HUES6 (cell line): ENCODE results near the gene ZNF639.
A peak's percentile ranks its signal among the peaks of the same experiment; 100 is the strongest.
"Not testable (repeated sequence)": the region's sequence is repeated elsewhere in the genome, so short reads cannot be mapped to it uniquely, and the experiment has no call there.

Experiments used
- H3K27ac ChIP-seq: 2 replicates; pipeline ENCODE4 v1.7.0; 2013; ENCODE audit warnings: low read depth, mild to moderate bottlenecking, low read length, inconsistent platforms
- H3K27me3 ChIP-seq: 2 replicates; pipeline ENCODE4 v1.6.1; 2013; ENCODE audit warnings: low read length; ENCODE audit not compliant: control insufficient read depth, insufficient read depth
- H3K36me3 ChIP-seq: 2 replicates; pipeline ENCODE4 v1.6.1; 2013; ENCODE audit warnings: low read length; ENCODE audit not compliant: control insufficient read depth, insufficient read depth
- H3K4me1 ChIP-seq: 2 replicates; pipeline ENCODE4 v1.6.1; 2013; ENCODE audit warnings: low read length; ENCODE audit not compliant: control insufficient read depth, insufficient read depth
- H3K4me3 ChIP-seq: 2 replicates; pipeline ENCODE4 v1.5.1; 2013; ENCODE audit warnings: low read depth, low read length
- H3K9ac ChIP-seq: one replicate; pipeline ENCODE4 v1.6.1; 2013; ENCODE audit warnings: mild to moderate bottlenecking, low read length
- H3K9me3 ChIP-seq: 2 replicates; pipeline ENCODE4 v1.6.1; 2013; ENCODE audit warnings: low read depth, low read length; ENCODE audit not compliant: control insufficient read depth, insufficient read depth

The ZNF639 gene, protein sequence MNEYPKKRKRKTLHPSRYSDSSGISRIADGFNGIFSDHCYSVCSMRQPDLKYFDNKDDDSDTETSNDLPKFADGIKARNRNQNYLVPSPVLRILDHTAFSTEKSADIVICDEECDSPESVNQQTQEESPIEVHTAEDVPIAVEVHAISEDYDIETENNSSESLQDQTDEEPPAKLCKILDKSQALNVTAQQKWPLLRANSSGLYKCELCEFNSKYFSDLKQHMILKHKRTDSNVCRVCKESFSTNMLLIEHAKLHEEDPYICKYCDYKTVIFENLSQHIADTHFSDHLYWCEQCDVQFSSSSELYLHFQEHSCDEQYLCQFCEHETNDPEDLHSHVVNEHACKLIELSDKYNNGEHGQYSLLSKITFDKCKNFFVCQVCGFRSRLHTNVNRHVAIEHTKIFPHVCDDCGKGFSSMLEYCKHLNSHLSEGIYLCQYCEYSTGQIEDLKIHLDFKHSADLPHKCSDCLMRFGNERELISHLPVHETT

DNA sequence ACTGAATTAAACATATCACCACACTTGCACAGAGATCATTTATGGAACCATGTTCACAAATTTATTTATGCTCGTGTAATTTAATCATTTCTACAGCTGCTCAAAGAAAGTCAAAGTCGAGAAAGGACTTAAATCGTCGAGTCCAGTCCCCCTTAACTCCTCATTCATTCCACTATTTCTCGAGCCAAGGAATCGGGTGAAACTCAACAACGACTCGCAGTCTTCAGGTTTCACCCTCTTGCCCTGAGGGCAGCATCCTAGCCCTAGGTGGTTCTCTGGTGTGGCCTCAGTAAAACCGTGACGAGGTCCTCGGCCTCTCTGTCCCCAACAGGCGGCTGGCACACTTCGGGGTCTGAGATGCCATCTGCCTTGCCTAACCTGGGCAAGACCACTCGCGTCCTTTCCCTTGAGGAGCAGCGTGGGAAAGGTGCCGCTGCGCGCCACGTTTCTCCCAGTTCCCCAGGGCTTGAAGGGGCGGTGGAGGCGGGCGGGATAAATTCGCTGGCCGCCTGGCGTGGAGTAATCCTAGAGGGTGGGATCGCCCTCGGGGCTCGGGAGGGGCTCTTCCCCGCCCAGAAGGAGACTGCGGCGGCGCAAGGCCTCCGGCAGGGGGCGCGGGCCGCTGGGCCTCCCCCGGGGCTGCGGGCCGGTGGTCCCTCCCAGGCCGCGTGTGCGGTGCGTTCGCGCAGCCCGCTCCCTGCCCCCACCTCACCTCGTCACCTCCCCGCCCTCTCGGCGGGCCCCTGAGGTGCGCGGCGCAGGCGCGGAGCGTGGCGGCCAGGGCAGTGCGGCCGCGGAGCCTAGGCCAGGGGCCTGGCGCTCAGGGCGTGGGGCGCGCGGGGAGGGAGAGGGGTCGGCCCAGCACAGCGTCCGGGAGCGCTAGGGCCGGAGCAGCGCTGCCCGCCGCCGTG, at the start of gene ZNF639:
ZNF639 (plus strand) TSS at position 746 of the 911 bp plus-strand sequence. CDS start 5,263 bp downstream, outside the sequence.
- peaks cover 14% of the 10 kb centered on the region; the same call in 1 of the 2 replicates for H3K4me1 ChIP-seq
- H3K4me3 ChIP-seq: peak within 1 kb of the TSS; percentile 69

DNA sequence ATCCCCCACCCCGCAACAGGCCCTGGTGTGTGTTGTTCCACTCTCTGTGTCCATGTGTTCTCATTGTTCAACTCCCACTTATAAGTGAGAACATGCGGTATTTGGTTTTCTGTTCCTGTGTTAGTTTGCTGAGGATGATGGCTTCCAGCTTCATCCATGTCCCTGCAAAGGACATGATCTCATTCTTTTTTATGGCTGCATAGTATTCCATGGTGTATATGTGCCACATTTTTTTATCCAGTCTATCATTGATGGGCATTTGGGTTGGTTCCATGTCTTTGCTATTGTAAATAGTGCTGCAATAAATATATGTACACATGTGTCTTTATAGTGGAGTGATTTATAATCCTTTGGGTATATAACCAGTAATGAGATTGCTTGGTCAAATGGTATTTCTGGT, 48.4 kb upstream of the ZNF639 start:
- not testable (repeated sequence) for H3K27ac ChIP-seq, H3K9me3 ChIP-seq, H3K4me3 ChIP-seq, H3K36me3 ChIP-seq, H3K4me1 ChIP-seq, H3K9ac ChIP-seq, H3K27me3 ChIP-seq

More for the DNA sequence above, at the start of gene ZNF639:
- H3K9me3 ChIP-seq: no peaks in the 10 kb centered on the region
- H3K36me3 ChIP-seq: peaks cover 10% of the 10 kb centered on the region
- H3K9ac ChIP-seq: peak within 1 kb of the TSS; percentile 94
- no peaks in the 10 kb centered on the region for H3K27me3 ChIP-seq
- peak within 1 kb of the TSS; percentile 93 for H3K27ac ChIP-seq

DNA sequence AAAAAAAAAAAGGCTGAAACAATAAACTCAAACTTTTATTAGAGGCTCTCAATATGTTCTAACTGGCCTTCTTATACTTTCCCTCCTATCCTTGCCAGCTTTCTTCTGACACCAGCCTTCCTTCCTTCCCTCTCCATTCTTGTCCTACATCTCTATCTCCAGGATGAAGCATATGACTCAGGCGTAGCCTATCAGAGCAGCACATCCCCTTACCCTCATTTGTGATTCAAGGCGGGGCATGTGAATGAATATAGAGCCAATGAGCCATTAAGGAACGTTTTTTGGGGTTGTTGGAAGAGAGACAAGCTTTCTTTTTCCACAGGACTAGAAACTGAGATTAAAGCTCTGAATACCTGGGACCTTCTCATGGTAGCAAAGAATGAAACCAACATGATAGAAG, 46.8 kb upstream of the ZNF639 start:
- Histone ChIP-seq H3K4me1 (no peaks in the 10 kb centered on the region; the same call in 1 of the 2 replicates), H3K4me3 (no peak overlapping the region), H3K27ac (no peak overlapping the region), H3K36me3 (no peaks in the 10 kb centered on the region), H3K9me3 (no peaks in the 10 kb centered on the region), H3K9ac (no peak overlapping the region), H3K27me3 (no peaks in the 10 kb centered on the region)

DNA sequence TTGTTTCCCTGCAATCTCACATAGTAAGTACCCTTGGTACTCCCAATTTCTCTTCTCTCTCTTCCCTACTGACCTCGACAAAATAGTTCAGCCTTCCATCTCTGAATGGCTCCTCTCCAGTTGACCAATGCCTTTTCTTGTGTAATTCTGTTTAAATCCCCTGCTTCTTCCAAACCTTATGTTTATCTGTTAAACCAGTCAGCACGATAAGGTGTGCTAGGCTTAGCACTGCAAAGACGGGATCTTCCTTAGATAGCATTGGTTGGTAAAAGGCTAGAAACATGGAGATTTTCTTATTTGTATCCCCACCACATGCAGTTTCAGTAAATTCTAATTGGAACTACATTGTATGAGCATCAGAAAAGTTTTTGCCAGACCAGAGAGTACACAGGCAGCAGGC, 46.1 kb upstream of the ZNF639 start:
- H3K36me3 ChIP-seq: no peaks in the 10 kb centered on the region

DNA sequence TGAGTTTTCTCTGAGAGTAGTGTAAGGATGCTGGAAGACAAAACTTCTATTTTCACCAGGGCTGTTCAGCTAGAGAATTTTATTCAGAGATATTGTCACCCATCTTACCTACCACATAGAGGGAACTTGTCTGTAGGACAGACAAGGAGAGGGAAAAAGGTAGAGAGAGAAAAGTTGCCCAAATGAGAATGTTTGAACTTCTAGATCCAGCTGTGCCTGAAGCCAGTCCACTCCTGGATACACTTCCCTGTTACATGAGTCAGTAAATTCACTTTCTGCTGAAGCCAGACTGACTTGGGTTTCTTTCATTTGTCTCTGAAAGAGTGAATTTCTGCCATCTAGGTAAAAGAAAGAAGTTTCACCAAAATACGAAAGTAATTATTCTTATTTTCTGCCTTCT, 44.7 kb upstream of the ZNF639 start:
- Histone ChIP-seq H3K4me1 (no peaks in the 10 kb centered on the region; the same call in 1 of the 2 replicates), H3K36me3 (no peaks in the 10 kb centered on the region), H3K9me3 (no peaks in the 10 kb centered on the region), H3K27me3 (no peaks in the 10 kb centered on the region), H3K9ac (no peak overlapping the region), H3K27ac (no peak overlapping the region), H3K4me3 (no peak overlapping the region)

More for the DNA sequence above, 46.1 kb upstream of the ZNF639 start:
- Histone ChIP-seq H3K4me3 (no peak overlapping the region), H3K27ac (no peak overlapping the region), H3K4me1 (no peaks in the 10 kb centered on the region; the same call in 1 of the 2 replicates), H3K27me3 (no peaks in the 10 kb centered on the region), H3K9me3 (no peaks in the 10 kb centered on the region), H3K9ac (no peak overlapping the region)

DNA sequence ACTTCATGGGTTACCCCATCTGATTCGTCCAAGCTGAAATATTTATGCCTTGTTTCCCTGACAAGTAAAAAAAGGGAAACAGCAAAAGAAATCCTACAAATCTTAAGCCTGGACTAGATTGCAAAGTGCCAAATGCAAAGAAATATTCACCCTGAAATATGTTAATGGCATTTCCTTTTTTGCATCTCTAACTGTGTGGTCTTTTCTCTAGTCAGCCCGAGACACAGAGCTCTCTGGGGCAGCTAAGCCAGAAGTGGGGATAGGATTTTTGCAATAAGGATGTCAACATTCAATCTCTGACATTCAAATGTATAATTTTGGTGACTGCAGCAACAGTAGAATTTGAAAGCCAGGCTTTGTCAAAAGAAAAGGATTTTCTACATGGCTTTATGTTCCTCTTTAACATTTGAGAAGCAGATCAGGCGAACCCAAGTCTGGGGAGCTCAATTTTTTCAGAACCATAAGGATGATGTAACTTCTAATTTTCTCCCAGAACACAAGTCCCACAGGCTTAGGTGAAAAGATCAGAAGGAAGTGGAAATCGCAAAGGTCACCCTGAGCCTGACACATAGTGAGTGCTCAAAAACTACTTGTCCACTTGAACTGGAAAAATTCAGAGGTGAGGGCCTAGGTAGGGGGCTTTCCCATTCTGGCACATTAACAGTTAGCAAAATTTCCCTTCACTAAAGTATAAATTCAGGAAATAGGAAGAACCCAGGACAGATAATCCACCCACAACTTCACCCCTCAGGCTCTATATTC, 43.7 kb upstream of the ZNF639 start:
- no peak overlapping the region for H3K27ac ChIP-seq

DNA sequence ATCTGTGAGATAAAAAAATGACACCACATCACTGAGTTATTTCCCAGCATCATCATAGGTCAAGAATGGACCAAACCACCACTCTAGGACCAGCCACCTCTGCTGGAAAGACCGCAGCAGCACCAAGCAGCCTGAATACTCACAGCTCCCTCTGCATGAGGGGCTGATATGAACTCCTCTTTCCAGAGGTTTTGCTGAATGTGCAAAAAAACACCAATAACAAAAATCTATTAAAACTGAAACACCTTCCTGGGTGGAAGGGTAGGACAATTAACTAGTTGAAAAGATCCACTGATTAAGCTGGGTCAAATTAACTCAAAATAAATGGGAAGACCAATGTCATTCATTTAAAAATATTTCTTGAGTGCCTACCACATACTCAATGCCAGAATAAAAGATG, 43.0 kb upstream of the ZNF639 start:
- Histone ChIP-seq H3K36me3 (no peaks in the 10 kb centered on the region), H3K9me3 (no peaks in the 10 kb centered on the region), H3K27me3 (no peaks in the 10 kb centered on the region), H3K4me1 (no peaks in the 10 kb centered on the region; the same call in 1 of the 2 replicates), H3K9ac (no peak overlapping the region), H3K4me3 (no peak overlapping the region), H3K27ac (no peak overlapping the region)

More for the DNA sequence above, 43.7 kb upstream of the ZNF639 start:
- Histone ChIP-seq H3K4me3 (no peak overlapping the region), H3K27me3 (no peaks in the 10 kb centered on the region), H3K36me3 (no peaks in the 10 kb centered on the region), H3K9me3 (no peaks in the 10 kb centered on the region), H3K4me1 (no peaks in the 10 kb centered on the region; the same call in 1 of the 2 replicates), H3K9ac (no peak overlapping the region)

DNA sequence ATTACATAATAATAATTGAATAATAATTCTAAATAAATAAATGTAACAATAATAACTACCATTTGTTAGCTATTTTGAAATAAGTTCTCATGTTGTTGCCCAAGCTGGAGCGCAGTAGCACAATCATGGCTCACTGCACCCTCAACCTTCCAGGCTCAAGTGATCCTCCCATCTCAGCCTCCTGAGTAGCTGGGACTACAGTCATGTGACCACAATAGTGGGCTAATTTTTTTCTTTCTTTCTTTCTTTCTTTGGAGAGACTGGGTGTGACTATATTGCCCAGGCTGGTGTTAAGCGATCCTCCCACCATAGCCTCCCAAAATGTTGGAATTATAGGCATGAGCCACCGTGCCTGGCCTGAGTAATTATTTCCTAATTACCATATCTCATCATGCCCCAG, 41.0 kb upstream of the ZNF639 start:
- Histone ChIP-seq H3K27ac (no peak overlapping the region), H3K4me3 (no peak overlapping the region), H3K4me1 (no peaks in the 10 kb centered on the region; the same call in 1 of the 2 replicates), H3K36me3 (no peaks in the 10 kb centered on the region), H3K9ac (no peak overlapping the region), H3K27me3 (no peaks in the 10 kb centered on the region), H3K9me3 (no peaks in the 10 kb centered on the region)

DNA sequence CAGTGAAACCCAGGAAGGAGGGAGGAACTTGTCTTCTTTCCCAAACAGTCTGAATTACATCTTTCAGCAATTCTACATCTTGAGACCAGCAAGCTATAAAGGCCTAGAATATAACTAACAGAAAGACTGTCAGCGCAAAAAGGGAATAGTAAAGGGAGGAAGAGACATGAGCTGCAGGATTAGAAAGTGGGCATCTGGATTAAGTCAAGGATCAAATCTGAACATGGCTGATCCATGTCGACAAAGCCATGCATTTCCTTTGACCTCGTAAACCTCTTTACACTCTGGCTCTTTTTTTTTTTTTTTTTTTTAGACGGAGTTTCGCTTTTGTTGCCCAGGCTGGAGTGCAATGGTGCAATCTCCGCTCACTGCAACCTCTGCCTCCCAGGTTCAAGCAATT, 36.5 kb upstream of the ZNF639 start:
- Histone ChIP-seq H3K4me1 (no peaks in the 10 kb centered on the region), H3K9ac (no peak overlapping the region), H3K27ac (no peak overlapping the region), H3K9me3 (no peaks in the 10 kb centered on the region), H3K36me3 (no peaks in the 10 kb centered on the region), H3K27me3 (no peaks in the 10 kb centered on the region), H3K4me3 (no peak overlapping the region)

DNA sequence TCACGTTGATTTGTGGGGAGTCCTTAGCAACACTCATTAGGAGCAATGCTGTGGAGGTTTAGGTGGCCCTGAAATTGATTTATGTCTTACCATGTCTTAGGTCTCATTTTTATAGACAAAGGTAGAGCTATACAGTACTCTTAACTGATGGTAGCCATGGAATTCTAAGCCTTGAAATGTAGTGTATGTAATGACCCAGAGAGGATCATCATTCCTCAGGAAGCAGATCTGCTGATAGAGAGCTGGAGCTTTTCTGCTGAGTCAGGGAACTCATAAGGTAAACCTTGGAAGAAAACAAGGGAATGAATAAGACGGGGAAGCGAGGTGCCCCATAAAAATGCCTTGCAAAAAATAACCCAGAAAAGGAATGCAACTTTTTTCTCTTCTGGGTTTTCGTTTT, 34.0 kb upstream of the ZNF639 start:
- H3K4me3 ChIP-seq: no peak overlapping the region
- no peaks in the 10 kb centered on the region for H3K36me3 ChIP-seq
- no peak overlapping the region for H3K27ac ChIP-seq
- H3K9me3 ChIP-seq: no peaks in the 10 kb centered on the region
- no peak overlapping the region for H3K9ac ChIP-seq
- no peaks in the 10 kb centered on the region for H3K4me1 ChIP-seq
- no peaks in the 10 kb centered on the region for H3K27me3 ChIP-seq
